Measurements from ENCODE around the gene WDCP.

WDCP gene

DNA sequence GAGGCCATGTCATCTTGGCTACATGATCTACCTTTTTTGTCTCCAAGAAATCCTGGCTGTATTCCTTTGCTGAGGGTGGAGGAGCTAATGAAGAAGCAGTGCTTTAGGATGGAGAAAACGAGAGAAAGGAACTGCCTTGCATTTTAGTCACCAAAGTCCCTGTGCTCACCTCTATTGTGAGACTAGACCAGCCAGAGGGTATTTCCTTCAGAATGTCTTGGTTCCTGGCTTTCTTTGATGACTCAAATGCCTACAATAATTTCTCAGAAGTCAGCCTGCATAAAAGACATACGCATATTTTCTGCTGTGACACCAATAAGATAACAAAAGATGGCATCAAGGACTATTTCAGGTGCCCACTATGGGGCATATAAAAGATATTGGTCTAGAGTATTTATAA, 18.1 kb upstream of the WDCP start:
- no peak for DNase-seq (ENCODE audit: extremely low spot score)
- CTCF ChIA-PET, result interaction anchor here (0.8 to 11.3 kb wide), 4 partner anchors 11 to 18 kb away, joined by 3 to 91 read pairs (median 8); partner anchors contain the start of genes FKBP1B, SF3B6 and TP53I3
- TF ChIP-seq CTCF (IDR thresholded peaks at IDR 0.05; ENCODE audit: control extremely low read depth, extremely low read depth, low read depth, missing control alignments), result no peak
- POLR2A ChIA-PET, result interaction anchor here (0.6 to 1.0 kb wide), 2 partner anchors 11 to 122 kb away, joined by 3 read pairs; partner anchors contain the start of gene SF3B6

- ChIA-PET CTCF (interaction anchor here (0.9 to 3.8 kb wide), 5 partner anchors 8 to 131 kb away, joined by 3 to 25 read pairs (median 10); partner anchors contain the start of genes FKBP1B and WDCP), POLR2A (no interaction called here)
- DNase-seq (ENCODE audit: extremely low spot score), result no peak
Observed at GRCh38 chr2:24058564-24059271, 11.5 kb upstream of the WDCP start.

DNA sequence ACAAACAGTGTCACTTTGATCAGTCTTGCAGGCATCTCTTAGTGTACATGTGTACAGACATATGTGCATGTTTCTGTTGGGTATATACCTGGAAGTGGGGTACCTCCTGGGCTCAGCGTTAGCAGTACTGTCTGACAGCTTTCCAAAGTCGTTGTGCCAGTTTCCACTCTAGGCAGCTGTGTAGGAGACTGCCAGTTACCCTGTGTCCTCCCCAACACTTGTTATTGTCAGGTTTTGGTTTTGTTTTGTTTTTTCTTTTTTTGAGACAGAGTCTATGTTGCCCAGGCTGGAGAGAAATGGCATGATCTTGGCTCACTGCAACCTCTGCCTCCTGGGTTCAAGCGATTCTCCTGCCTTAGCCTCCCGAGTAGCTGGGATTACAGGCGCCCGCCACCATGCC, 8.6 kb upstream of the WDCP start:
- POLR2A ChIA-PET, result no interaction called here

More at GRCh38 chr2:24058564-24059271, 11.5 kb upstream of the WDCP start:
- no peak for TF ChIP-seq CTCF (IDR thresholded peaks at IDR 0.05; ENCODE audit: control extremely low read depth, extremely low read depth, low read depth, missing control alignments)

DNA sequence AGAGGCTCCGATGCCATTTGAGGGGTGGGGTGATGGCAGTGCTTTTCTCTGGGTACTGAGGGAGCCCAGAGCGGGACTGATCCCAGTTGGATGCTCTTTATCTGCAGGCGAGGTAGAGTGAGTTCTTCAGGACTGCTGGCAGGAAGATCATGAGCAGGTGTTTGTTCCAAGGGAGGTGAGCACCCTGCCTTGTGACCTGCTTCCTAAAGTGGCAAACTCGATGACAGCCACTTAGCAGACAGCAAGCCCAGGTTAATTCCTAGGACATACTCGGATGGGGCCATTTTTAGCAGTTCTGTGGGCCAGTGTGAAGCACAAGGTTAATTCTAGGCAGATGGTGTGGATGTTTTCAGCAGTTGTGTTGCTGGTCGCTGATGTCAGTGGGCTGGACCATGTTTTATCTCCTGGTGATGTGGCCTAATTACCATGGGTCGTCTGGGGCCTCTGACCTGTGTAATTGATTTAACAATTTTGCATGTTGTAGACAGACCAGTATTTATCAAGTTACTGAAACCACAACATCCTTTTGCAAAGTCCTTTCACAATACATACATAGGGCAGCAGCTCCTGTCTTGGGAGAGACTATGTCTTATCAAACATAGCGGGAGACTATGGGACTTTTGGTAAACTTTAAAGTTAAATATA, 7.3 kb upstream of the WDCP start:
- no peak for TF ChIP-seq CTCF (IDR thresholded peaks at IDR 0.05; ENCODE audit: control extremely low read depth, extremely low read depth, low read depth, missing control alignments)
- CTCF ChIA-PET, result interaction anchor here (0.9 to 5.7 kb wide), 2 partner anchors 10 to 29 kb away, joined by 4 to 24 read pairs; partner anchors contain the start of gene TP53I3
- POLR2A ChIA-PET, result no interaction called here
- DNase-seq (ENCODE audit: extremely low spot score), result no peak

More for the DNA sequence above, 8.6 kb upstream of the WDCP start:
- TF ChIP-seq CTCF (IDR thresholded peaks at IDR 0.05; ENCODE audit: control extremely low read depth, extremely low read depth, low read depth, missing control alignments), result no peak
- DNase-seq (ENCODE audit: extremely low spot score), result no peak
- CTCF ChIA-PET, result interaction anchor here (5.7 kb wide), 1 partner anchor 28 kb away, joined by 24 read pairs; the partner anchor contains the start of gene TP53I3

- DNase-seq (ENCODE audit: extremely low spot score), result no peak
- POLR2A ChIA-PET, result interaction anchor here (0.5 to 0.6 kb wide), 2 partner anchors 8 to 340 kb away, joined by 3 to 4 read pairs; no protein-coding TSS in a partner anchor
- CTCF ChIA-PET, result interaction anchor here (1.3 to 5.7 kb wide), 3 partner anchors 7 to 31 kb away, joined by 3 to 25 read pairs (median 24); partner anchors contain the start of gene TP53I3
- no peak for TF ChIP-seq CTCF (IDR thresholded peaks at IDR 0.05; ENCODE audit: control extremely low read depth, extremely low read depth, low read depth, missing control alignments)
Observed at GRCh38 chr2:24052951-24053350, 5.8 kb upstream of the WDCP start.

DNA sequence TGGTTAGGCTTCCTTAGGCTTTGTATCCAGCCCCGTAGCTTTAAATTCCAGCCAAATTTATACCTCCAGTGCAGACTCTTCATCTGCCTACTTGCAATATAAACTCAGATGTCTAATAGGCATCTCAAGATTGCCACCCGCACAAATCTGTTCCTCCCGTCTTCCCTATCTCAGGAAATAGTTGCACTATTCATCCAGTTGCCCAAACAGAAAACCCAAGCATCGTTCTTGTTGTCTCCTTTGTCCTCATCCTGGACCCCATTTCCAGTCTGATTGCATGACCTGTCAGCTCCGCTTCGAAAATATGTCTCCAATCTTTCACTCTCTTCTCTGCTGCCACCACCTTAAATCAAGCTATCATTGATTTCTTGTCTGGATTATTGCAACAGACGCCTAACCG, 4.6 kb upstream of the WDCP start:
- DNase-seq (ENCODE audit: extremely low spot score), result no peak
- CTCF ChIA-PET, result interaction anchor here (1.2 to 5.7 kb wide), 6 partner anchors 9 to 227 kb away, joined by 3 to 25 read pairs (median 5); partner anchors contain the start of gene TP53I3
- TF ChIP-seq CTCF (IDR thresholded peaks at IDR 0.05; ENCODE audit: control extremely low read depth, extremely low read depth, low read depth, missing control alignments), result no peak
- POLR2A ChIA-PET, result no interaction called here
